NCI-H1436 treated with DMSO at 0.1 percent for 48 hours (cell line): Measurements from ENCODE around the gene NUP43.
"Not testable (repeated sequence)": the region's sequence is repeated elsewhere in the genome, so short reads cannot be mapped to it uniquely, and the experiment has no call there.

Experiments used
- DNase-seq: peaks from one replicate; lab custom pipeline; 2025; lab: John Stamatoyannopoulos, UW

NUP43 gene

DNA sequence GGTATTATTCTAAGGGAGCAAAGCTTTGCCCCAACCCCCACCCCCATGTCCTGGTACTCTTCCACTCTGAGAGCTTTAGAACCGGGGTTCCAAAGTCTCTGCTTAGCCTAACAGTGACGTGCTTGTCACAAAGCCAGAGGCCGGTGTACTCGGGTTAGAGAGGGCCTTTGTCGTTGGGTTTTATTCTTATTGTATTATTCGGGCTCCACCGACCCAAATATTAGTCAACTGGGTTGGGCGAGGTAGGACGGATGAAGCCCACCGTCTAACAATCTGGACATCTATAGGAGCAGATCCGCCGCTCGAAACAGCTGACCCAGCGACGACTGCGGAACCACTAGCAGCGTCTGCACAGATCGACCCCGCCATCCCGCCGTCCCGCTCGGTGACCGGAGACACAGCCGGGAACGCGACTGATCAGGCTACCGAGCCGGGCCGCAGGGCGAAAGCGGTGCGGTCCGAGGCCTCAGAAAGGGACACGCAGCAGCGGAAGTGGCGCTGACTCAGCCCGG lies 2.8 kb upstream of the NUP43 start:
- not testable (repeated sequence) for DNase-seq

DNA sequence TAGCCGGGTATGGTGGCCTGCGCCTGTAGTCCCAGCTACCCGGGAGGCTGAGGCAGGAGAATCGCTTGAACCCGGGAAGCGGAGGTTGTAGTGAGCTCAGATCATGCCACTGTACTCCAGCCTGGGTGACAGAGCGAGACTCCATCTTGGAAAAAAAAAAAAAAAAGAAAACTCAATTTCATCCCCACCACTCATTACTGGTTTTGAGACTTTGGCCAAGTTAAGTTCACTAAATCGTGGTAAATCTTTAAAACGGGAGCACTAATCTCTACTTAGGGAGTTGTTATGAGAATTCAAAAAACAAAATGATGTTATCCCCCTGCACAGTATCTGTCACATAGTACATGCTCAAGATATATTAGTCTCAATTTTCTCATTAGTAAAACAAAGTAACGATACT lies 1.1 kb downstream of the NUP43 start:
- not testable (repeated sequence) for DNase-seq

DNA sequence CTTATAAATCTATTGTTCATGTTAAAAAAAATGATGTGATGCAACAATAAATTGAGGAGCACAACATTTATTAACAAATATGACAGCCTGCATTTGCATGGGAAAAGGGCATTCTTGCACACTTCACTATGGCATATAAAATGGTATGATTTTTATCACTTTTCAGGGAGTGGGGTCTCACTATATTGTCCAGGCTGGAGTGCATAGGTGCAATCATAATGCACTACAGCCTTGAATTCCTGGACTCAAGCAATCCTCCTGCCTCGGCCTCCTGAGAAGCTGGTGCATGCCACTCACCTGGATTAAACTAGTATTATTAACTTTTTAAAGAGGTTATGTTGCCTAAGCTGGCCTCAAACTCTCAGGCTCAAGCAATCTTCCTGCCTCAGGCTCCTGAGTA lies 11.4 kb downstream of the NUP43 start:
- no peak for DNase-seq

DNA sequence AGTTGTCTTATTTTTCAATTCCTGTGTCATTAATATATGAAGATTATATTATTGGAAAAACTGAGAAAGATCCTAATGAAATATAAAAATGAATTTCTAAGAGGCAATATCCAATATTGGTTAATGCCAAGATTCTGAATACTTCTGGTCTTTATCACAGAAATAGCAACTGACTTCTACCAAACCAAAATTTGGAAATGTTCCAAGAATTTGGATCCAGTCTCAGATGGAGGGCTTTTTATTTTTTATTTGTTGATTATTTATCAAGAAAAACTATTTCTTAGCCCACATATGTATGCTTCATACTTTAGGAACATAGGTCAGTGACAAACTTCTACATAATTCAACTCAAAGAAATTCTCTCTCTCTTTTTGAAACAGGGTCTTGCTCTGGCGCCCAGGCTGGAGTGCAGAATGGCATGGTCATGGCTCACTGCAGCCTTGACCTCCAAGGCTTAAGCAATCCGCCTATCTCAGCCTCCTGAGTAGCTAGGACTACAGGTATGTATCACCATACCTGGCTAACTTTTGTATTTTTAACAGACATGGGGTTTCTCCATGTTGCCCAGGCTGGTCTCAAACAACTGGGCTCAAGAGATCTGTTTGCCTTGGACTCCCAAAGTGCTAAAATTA lies 13.1 kb downstream of the NUP43 start:
- DNase-seq: no peak

DNA sequence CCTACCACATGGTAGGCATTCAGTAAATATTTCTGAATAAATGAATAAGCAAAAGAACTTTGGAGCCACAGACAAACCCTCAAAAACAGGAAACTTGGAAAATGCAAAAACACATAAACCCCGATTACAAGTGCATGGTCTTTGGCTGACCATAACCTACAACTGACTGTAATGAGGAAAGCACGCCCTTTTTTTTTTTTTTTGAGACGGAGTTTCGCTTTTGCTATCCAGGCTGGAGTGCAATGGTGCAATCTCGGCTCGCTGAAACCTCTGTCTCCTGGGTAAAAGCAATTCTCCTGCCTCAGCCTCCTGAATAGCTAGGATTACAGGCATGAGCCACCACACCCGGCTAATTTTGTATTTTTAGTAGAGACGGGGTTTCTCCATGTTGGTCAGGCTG lies 16.5 kb downstream of the NUP43 start:
- no peak for DNase-seq

DNA sequence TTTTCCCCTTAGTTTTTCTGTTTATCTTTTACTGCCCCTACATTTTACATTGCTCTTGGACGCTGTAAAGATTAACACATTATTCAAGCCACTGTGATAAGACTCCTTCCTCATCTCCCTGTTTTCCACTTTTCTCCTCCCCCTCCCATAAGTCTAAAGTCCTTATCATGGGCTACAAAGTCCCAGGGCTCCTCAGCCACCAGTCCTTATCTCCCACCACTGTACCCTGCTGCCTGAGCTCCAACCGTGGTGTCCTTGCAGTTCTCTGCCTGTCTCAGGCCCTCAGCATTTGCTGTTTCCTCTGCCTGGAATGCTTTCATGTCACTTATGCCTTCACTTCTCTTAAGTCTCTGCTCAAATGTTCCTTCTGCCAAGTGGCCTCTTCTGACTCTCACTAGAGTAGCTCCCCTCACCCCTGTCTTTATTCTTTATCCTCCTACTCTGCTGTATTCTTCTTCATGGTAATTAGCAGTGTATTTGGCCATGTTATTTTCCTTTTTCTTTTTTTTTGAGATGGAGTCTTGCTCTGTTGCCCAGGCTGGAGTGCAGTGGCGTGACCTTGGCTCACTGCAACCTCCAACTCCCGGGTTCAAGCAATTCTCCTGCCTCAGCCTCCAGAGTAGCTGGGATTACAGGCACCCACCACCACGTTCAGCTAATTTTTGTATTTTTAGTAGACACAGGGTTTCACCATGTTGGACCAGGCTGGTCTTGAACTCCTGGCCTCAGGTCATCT lies 17.7 kb downstream of the NUP43 start:
- no peak for DNase-seq

DNA sequence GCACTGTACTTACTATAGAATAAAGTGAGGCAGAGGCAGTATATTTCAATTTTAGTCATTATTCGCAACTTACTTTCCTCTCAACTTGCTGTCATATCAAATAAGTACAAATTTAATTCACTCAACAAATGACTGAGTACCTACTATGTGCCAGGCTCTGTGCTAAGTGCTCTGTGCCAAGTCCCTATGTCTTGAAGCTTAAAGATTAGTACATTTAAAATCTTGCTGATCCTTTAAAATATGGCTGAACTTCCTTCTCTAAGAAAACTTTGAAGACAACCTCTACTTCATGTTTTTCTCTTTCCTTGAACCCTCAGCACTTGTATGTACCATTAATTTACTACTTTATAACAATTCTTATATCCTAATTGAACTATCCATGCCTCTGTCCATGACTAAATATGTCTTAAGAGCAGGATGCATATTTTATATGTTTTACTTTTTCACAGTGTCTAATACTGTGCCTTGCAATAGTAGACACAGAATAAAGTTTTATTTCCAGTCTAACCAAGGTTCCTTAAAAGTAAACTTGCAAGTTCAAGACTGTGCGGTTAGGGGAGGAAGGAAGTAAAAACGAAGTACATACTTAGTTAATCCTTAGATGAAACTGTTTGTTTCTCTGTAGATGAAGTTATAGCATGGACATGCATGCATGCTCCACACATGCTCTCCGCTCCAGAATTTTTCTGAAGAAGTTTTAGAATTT lies 18.4 kb downstream of the NUP43 start:
- DNase-seq: no peak

DNA sequence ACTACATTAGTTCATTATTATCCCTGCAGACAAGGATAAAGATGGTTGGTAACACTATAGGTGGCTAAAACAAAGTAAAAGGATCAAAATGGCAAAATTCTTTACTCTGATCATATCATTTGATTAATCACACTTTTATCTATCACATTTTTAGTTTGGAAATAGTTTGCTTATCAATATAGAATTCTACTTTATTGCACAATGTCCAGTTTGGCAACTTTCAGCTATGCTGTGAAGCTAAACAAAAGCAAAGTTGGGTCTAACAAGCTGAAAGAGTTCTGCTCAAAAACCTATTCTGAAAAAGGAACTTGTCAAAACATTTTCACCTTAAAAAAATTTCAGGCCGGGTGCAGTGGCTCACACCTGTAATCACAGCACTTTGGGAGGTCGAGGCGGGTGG lies 20.5 kb downstream of the NUP43 start:
- DNase-seq: no peak

DNA sequence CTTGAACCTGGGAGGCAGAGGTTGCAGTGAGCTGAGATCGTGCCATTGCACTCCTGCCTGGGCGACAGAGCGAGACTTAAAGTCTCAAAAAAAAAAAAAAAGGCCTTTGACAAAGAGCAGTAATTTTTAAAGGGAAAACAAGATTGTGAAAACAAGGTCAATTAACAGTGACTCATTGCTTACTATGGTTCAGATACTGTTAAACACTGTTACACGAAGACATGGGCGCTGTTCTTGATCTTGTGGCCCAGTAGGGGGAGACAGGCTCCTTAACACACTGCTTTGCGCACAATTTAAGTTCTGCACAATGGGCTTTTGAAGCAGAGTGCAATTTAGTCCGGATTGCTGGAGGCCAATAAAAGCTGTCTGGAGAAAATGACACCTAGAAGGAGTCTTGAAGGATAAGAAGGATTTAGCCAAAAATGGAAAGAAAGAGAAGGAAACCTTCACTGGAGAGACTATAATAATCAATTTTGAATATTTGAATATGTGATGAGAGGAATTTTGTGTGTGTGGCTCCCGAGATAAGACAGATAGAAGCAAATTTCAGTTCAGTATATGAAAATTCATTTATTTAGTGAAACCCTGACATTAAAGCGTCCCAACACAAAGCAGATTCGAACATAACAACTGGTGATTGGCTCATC lies 22.4 kb downstream of the NUP43 start:
- no peak for DNase-seq

DNA sequence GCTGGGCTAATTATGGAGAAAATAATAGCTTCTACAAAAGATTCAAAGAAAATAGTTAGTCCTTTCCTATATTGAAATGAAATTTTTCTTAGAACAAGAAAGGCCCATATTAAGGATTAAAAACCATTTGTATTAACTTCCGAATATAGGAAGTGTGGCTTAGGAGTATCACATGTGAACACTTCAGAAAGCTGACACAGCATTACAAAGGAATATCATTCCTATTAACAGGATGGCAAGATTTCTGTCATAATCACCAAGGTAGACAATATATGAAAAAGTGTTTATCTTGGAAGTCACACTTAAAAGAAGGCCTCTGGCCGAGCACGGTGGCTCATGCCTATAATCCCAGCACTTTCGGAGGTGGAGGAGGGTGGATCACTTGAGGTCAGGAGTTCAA lies 23.1 kb downstream of the NUP43 start:
- no peak for DNase-seq

DNA sequence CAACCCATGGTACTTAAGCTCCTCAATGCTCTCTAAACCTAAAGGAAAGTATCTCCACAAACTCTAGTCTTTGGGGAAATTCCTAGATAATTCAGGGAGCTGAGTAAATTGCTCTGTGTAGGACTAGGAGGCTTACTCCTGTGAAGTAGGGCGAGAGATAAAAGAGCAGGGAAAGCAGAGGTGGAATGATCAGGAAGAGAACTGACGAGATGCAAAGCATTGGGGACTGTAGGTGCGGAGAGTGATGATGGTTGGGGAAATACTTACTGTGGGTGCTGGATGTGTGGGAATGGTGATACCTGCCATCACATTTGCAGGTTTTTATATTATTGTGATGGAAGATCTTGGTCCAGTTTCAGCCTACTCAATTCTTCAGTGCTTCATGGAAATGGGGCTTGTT lies 26.8 kb downstream of the NUP43 start:
- DNase-seq: no peak

DNA sequence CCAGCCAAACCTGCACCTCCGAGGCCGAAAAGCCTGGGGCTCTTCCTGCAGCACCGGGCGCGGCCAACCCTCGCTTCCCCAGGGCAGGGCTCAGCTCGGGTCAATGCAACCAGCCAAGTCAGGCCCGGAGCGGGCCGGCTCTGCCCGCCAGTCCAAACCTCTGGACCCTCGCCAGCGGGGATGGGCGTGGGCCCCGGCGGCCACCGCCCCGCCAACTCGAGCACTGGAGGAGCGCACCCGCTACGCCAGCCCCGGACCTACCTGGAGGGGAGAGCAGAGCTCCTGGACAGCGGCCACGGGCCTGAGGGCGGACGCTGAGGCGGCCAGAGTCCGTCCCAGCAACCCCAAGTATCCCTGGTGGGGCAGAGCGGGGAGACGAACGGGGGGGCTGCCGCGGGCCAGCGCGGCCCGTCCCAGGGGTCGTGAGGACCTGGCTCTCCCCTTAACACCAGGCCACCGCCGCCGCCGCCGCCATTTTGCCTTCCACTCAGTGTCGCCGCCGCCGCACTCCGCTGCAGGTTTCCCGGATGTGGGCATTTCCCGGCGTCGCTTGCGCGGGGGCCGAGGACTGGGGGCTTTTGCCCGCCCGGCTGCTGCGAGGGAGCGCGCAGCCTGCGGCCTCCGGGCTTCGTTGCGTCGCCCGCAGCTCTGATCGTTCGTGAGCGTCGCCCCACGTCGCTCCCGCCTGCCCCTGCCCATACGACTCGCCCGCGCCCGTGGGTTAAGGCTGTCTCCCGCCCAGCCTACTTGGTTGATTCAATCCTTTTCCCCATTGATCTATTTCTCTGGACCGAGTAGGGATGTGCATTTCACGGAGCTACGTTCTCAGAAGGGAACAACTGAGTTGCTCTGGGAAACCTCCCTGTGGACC lies 28.5 kb downstream of the NUP43 start, which contains the start of gene LATS1:
Gene LATS1 (minus strand): TSS at position 514 of the 871 bp plus-strand sequence. CDS start 15,975 bp downstream, outside the sequence.
- peak; percentile 20 for DNase-seq

DNA sequence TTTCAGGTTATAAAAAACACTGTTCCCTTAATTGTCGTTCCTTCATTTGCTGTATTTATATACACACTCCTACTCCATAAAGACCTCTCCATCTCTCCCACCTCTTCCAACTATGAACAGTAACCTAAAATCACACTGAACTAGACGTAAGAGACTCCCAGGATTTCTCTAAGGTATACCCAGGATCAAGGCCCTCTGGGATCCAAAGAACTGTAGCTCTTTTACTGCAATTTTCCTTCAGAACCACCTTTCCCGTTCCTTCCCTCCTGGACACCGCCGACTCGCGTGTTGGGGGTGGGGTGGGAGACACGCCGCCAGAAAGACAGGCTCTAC lies 29.1 kb downstream of the NUP43 start:
- DNase-seq: no peak

DNA sequence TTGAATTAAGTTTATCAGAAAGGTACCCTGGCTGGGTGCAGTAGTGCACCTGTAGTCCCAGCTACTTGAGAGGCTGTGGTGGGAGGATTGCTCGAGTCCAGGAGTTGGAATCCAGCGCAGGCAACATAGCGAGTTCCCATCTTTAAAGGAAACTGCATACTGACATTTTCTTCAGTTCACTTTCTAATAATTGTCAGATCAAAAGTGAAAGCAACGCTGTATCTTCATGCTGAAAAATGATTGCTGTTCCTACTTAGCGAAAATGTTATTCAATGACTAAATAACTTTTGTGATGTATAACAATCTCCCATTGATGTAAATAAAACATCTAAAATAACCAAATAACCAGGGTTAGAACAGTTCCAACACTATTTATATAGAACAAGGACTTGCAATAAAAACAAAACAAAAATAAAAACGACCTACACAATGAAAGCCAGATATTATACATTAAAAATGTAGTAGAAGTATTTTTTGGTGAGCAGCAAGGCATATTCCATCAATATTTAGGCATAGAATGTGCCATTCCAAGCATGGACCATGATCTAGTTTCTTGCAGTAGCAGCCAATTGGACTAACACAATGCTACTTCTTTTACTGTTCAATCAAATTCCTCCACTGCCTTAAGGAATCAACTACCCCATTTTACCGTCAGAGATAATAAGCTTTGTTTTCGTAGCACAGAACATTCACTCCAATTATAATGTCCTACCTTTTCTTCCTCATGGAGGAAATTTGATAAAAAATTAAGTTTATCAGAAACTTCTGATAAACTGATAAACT lies 30.0 kb downstream of the NUP43 start:
- no peak for DNase-seq

DNA sequence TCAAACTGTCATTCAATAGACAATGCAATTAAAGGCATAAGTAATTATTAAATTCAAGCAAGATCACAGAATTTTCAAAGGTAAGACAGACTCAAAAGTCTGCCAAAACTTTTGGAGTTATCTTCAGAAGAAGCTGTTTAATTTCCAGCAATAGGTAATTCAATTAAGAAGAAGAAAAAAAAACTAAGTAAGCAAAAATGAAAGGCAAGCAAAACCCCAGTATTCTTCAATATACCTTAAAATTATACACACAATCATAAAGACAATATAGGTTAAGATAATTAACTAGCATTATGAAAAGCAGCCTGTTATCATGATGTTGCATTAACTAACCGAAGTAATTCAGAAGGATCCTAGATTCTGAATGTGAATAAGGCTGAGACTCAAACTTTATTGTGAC lies 31.9 kb downstream of the NUP43 start:
- no peak for DNase-seq

DNA sequence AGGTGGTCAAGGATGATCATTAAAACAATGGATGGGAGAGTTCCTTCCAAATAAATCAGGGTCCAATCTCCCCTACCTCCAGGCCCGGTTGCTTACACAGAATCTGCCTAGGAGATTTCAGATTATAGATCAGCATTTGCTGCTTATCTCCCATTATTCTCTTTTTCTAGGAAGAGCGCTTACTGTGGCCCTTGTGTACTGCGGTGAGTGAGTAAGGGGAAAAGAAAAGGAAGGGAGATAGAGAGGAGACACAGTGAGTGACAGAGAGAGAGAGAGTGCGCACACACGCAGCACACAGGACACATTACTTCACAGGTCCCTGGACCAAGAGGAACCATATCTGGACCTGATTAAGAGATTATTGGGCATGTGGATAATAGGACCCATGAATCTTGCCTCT lies 34.6 kb downstream of the NUP43 start:
- DNase-seq: no peak

DNA sequence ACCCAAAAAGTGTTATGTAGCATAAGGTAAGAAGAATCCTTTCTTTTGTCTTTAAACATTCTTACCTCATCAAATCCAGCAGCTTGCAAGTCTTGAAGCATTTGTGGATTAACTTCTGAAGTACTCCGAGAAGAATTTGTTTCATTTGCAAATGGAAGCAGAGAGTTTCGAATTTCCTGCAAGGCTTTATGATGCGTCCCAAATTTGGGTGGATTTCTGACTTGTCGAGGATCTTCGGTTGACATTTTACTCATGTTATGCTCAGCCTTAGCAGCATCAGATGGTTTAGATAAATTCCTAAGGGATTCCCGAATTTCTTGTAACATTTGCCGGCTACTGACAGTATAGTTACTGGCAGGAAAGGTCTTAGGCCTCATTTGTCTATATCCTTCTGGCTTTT lies 44.6 kb downstream of the NUP43 start:
- DNase-seq: no peak

DNA sequence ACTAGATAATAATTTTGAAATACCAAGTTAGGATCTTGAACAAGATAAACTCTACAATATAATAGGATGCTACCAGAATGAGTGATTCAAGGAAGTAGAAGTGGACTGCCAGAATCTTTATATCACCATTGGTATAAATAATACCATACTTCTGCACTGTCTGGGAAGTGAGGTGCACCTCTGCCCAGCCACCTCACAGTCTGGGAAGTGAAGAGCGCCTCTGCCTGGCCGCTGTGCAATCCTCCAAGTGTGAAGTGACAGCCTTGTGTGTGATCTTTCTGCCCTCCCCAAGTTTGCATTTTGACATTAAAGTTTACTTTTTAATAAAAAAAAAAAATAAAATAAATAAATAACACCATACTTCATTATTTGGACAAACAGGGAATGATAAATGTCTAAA lies 47.2 kb downstream of the NUP43 start:
- DNase-seq: no peak

DNA sequence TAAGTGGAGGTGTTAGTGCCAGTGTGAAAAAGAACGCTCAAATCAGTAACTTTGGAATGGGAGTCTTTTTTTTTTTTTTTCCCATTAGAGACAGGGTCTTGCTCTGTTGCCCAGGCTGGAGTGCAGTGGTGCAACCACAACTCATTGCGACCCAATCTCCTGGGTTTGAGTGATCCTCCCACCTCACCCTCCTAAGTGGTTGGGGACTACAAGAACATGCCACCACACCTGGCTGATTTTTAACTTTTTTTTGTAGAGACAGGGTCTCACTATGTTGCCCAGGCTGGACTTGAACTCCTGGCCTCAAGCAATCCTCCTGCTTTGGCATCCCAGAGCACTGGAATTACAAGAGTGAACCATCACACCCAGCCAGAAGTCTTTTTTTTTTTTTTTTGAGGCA lies 48.2 kb downstream of the NUP43 start:
- DNase-seq: no peak

DNA sequence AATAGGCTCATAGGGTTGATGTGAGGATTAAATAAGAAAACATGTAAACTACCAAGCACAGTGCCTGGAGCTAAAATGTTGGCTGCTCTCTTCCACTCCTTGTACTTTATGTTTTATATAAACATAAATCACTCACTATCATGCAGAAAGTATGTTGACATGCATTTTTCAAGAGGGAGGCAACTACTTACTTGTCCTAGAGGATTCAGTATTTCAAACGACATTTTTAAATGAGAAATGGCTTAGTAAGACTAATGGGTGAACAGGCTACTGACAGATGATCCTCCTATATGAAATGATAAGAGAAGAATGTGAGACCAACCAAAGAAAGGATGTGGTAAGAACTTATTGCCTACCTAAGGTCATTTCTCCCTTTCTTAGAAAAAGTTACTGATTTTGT lies 49.4 kb downstream of the NUP43 start:
- no peak for DNase-seq

DNA sequence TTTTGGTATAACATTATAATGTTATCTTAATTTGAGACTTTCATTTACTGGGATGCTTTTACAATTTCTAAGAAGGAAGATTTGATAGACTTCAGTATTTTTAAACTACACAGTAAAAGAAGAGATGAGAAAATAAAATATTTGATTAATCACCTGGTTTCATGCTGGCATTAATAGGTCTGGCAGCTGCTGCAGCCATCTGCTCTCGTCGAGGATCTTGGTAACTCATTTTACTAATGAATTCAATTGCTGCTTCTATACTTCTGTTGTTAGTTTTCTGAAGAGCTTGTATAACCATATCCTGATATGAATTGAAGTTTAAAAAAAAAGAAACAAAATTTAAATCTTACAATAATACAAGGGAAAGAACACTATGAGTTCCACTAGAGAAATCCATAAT lies 51.4 kb downstream of the NUP43 start:
- no peak for DNase-seq
